DMS79 treated with DMSO at 0.1 percent for 48 hours (cell line): ENCODE results near the gene EMILIN3.

Experiments used
- DNase-seq: peaks from one replicate; lab custom pipeline; 2025; lab: John Stamatoyannopoulos, UW

Gene EMILIN3

GRCh38 chr20:41391587-41392001, 25.0 kb upstream of the EMILIN3 start:
- DNase-seq = no peak

GRCh38 chr20:41390889-41391288, 24.3 kb upstream of the EMILIN3 start:
- no peak for DNase-seq

- no peak for DNase-seq
Measured at GRCh38 chr20:41387444-41387851, 20.8 kb upstream of the EMILIN3 start.

GRCh38 chr20:41386502-41387427, 20.1 kb upstream of the EMILIN3 start:
- no peak for DNase-seq

- DNase-seq = no peak
Measured at GRCh38 chr20:41382791-41383305, 16.2 kb upstream of the EMILIN3 start.

GRCh38 chr20:41380551-41381193, 14.1 kb upstream of the EMILIN3 start:
- no peak for DNase-seq

- no peak for DNase-seq
Measured at GRCh38 chr20:41379551-41379950, 12.9 kb upstream of the EMILIN3 start.

GRCh38 chr20:41377275-41377674, 10.7 kb upstream of the EMILIN3 start:
- DNase-seq = no peak

GRCh38 chr20:41376349-41376748, 9.7 kb upstream of the EMILIN3 start:
- DNase-seq = no peak

GRCh38 chr20:41375846-41376245, 9.2 kb upstream of the EMILIN3 start:
- DNase-seq = no peak

GRCh38 chr20:41373931-41374920, 7.6 kb upstream of the EMILIN3 start:
- DNase-seq = no peak

GRCh38 chr20:41373251-41373783, 6.7 kb upstream of the EMILIN3 start:
- no peak for DNase-seq

GRCh38 chr20:41371371-41371770, 4.8 kb upstream of the EMILIN3 start:
- no peak for DNase-seq

GRCh38 chr20:41370176-41370575, 3.6 kb upstream of the EMILIN3 start:
- DNase-seq = no peak

- DNase-seq = no peak
Measured at GRCh38 chr20:41369673-41370072, 3.1 kb upstream of the EMILIN3 start.

GRCh38 chr20:41367956-41368355, 1.3 kb upstream of the EMILIN3 start:
- no peak for DNase-seq

- DNase-seq = no peak
Measured at GRCh38 chr20:41367393-41367695, 726 bp upstream of the EMILIN3 start.

- peak; percentile 1 for DNase-seq
Measured at GRCh38 chr20:41365777-41366545, 657 bp downstream of the EMILIN3 start.

- DNase-seq = no peak
Measured at GRCh38 chr20:41364967-41365765, 1.5 kb downstream of the EMILIN3 start.

GRCh38 chr20:41364236-41364855, 2.3 kb downstream of the EMILIN3 start:
- no peak for DNase-seq
